SK-N-SH (cell line): ENCODE results near the gene ZYG11A. TPM values are rescaled to one million over a fixed set of nuclear protein-coding genes. Genes with fewer than 3 reads are reported as not detected.
"Not testable (repeated sequence)": the region's sequence is repeated elsewhere in the genome, so short reads cannot be mapped to it uniquely, and the experiment has no call there.

Experiments
- CTCF ChIA-PET: fragments of 300-600, 350-600 bp; formaldehyde crosslinking; extraction: SDS; loops from one replicate; lab custom pipeline; 2021; lab: Yijun Ruan, JAX
- POLR2A ChIA-PET: fragments of 350-600 bp; sonication (Branson Sonifier 250); formaldehyde crosslinking; extraction: SDS; loops from one replicate; lab custom pipeline; 2020; ENCODE audit warnings: antibody characterized with exemption, inconsistent platforms; lab: Yijun Ruan, JAX
- DNase-seq: peaks from one replicate; pipeline ENCODE4 v3.0.0; 2012
- H2AFZ ChIP-seq: fragments of 200-600 bp; sonication (generic); 2 replicates; pipeline ENCODE4 v1.8.1; 2016; ENCODE audit warnings: antibody characterized with exemption, mild to moderate bottlenecking, low read depth
- H3F3A ChIP-seq: fragments of 200-600 bp; sonication (generic); replicated peaks from 2 replicates; pipeline ENCODE3; 2016; ENCODE audit warnings: antibody characterized with exemption, mild to moderate bottlenecking; ENCODE audit not compliant: insufficient read depth
- H3K27ac ChIP-seq, 2 experiments: fragments of 200-500 bp in 1 of 2; fragments of 200-600 bp in 1 of 2; sonication (Bioruptor generic) in 1 of 2; sonication (generic), shearing (Covaris generic) in 1 of 2; 2 replicates each; pipeline versions ENCODE4 v1.5.1 to v1.6.1; 2014 to 2016; ENCODE audit warnings: low read depth in 2 of 2, inconsistent platforms in 1 of 2, low read length in 1 of 2, mild to moderate bottlenecking in 1 of 2, mixed read lengths in 1 of 2
- H3K27me3 ChIP-seq: fragments of 200-600 bp; sonication (generic), shearing (Covaris generic); 2 replicates; pipeline ENCODE4 v1.6.1; 2016; ENCODE audit warnings: mixed run types; ENCODE audit not compliant: insufficient read depth
- H3K36me3 ChIP-seq, 2 experiments: fragments of 200-500 bp in 1 of 2; fragments of 200-600 bp in 1 of 2; sonication (Bioruptor generic) in 1 of 2; sonication (generic) in 1 of 2; replicated peaks in 1 of 2; 2 replicates each; pipeline versions ENCODE3 to v1.5.1; 2014 to 2016; ENCODE audit warnings: low read length in 1 of 2, mild to moderate bottlenecking in 1 of 2; ENCODE audit not compliant: insufficient read depth in 2 of 2, control insufficient read depth in 1 of 2
- H3K4me1 ChIP-seq, 2 experiments: fragments of 200-500 bp in 1 of 2; fragments of 200-600 bp in 1 of 2; sonication (Bioruptor generic) in 1 of 2; sonication (generic), shearing (Covaris generic) in 1 of 2; 2 replicates each; pipeline versions ENCODE4 v1.5.1 to v1.6.1; 2014 to 2016; ENCODE audit warnings: low read depth in 1 of 2, low read length in 1 of 2, mixed run types in 1 of 2; ENCODE audit not compliant: insufficient read depth in 2 of 2, control insufficient read depth in 1 of 2
- H3K4me2 ChIP-seq: fragments of 200-600 bp; sonication (generic), shearing (Covaris generic); 2 replicates; pipeline ENCODE4 v1.6.1; 2017; ENCODE audit warnings: mixed run types
- H3K4me3 ChIP-seq, 2 experiments: fragments of 200-500 bp in 1 of 2; fragments of 200-600 bp in 1 of 2; sonication (Bioruptor generic) in 1 of 2; sonication (generic), shearing (Covaris generic) in 1 of 2; 2 replicates each; pipeline versions ENCODE4 v1.5.1 to v1.8.1; 2014 to 2016; ENCODE audit warnings: low read depth in 2 of 2, inconsistent platforms in 1 of 2, low read length in 1 of 2, mild to moderate bottlenecking in 1 of 2, mixed read lengths in 1 of 2, moderate library complexity in 1 of 2
- H3K79me2 ChIP-seq: fragments of 200-600 bp; sonication (generic); 2 replicates; pipeline ENCODE4 v1.8.1; 2017; ENCODE audit warnings: mild to moderate bottlenecking; ENCODE audit not compliant: insufficient read depth
- H3K9ac ChIP-seq: fragments of 200-600 bp; sonication (generic); 2 replicates; pipeline ENCODE4 v1.6.1; 2017; ENCODE audit warnings: mixed run types
- H3K9me2 ChIP-seq: fragments of 200-600 bp; sonication (generic); 2 replicates; pipeline ENCODE4 v1.6.1; 2017; ENCODE audit warnings: mixed run types
- H3K9me3 ChIP-seq: fragments of 200-600 bp; sonication (generic); 2 replicates; pipeline ENCODE4 v1.6.1; 2017; ENCODE audit warnings: mixed run types, mild to moderate bottlenecking, moderate library complexity
- H4K20me1 ChIP-seq: fragments of 200-600 bp; sonication (generic); 2 replicates; pipeline ENCODE4 v1.6.1; 2017; ENCODE audit warnings: mild to moderate bottlenecking, mixed run types; ENCODE audit not compliant: insufficient read depth
- CTCF ChIP-seq: fragments of 200-600 bp; sonication (generic); IDR thresholded peaks from 2 replicates; pipeline ENCODE4 v1.6.1; 2017; ENCODE audit warnings: antibody characterized with exemption, mild to moderate bottlenecking, moderate library complexity
- EP300 ChIP-seq, 2 experiments: IDR thresholded peaks; 2 replicates each; pipeline versions ENCODE4 v1.4.0 to v1.6.1; 2012; ENCODE audit warnings: borderline replicate concordance in 1 of 2, low read depth in 1 of 2, low read length in 1 of 2
- MEF2A ChIP-seq: IDR thresholded peaks from 2 replicates; pipeline ENCODE4 v1.4.0; 2012; ENCODE audit warnings: low read depth, borderline replicate concordance
- PBX3 ChIP-seq: IDR thresholded peaks from 2 replicates; pipeline ENCODE4; 2012
- POLR2AphosphoS5 ChIP-seq: IDR thresholded peaks from 2 replicates; pipeline ENCODE4 v1.6.1; 2012; ENCODE audit warnings: low read depth, low read length
- RAD21 ChIP-seq: IDR thresholded peaks from 2 replicates; pipeline ENCODE4 v1.6.1; 2012; ENCODE audit warnings: mild to moderate bottlenecking, low read length
- RCOR1 ChIP-seq: fragments of 150-350 bp; IDR thresholded peaks from 2 replicates; pipeline ENCODE4 v1.6.1; 2017; ENCODE audit warnings: antibody characterized with exemption, low read length
- REST ChIP-seq: IDR thresholded peaks from 2 replicates; pipeline ENCODE4 v1.6.1; 2012; ENCODE audit warnings: mild to moderate bottlenecking, low read depth, low read length, moderate library complexity
- TAF1 ChIP-seq: IDR thresholded peaks from 2 replicates; pipeline ENCODE4 v1.6.1; 2012; ENCODE audit warnings: low read depth, mild to moderate bottlenecking, low read length, moderate library complexity, borderline replicate concordance
- USF1 ChIP-seq: IDR thresholded peaks from 2 replicates; pipeline ENCODE4 v1.4.0; 2012; ENCODE audit warnings: low read depth, borderline replicate concordance
- ZBTB33 ChIP-seq: IDR thresholded peaks from 2 replicates; pipeline ENCODE4 v1.4.0; 2012; ENCODE audit warnings: low read depth, borderline replicate concordance
- WGBS: methylation state at CpG from one replicate; pipeline ENCODE4 v1.1.6; 2017; ENCODE audit warnings: low lambda C conversion rate; 5-methylcytosine and 5-hydroxymethylcytosine counted together
- polyA plus RNA-seq, 3 experiments: library from polyadenylated mRNA; depleted of rRNA; stranded (reverse); fragments of >200 nt; gene quantifications; 2 replicates each; pipeline ENCODE4 v1.2.3, GENCODE V29; 2012

ZYG11A gene
- polyA plus RNA-seq, 1 of the 3 experiments (the other 2 are of a cell fraction) = 0.41 TPM

GRCh38 chr1:52867087-52867863, 24.7 kb downstream of the ZYG11A start (continued):
- TF ChIP-seq ZBTB33 (no peak), RAD21 (no peak)
- TF ChIP-seq, all 33 proteins: peak for 0

- H3F3A ChIP-seq, H3K4me1 ChIP-seq, H3K4me2 ChIP-seq, H3K79me2 ChIP-seq, H3K9ac ChIP-seq, H3K36me3 ChIP-seq, H3K9me3 ChIP-seq, DNase-seq, H3K27me3 ChIP-seq, H2AFZ ChIP-seq, H3K27ac ChIP-seq, H4K20me1 ChIP-seq, H3K4me3 ChIP-seq, POLR2A ChIA-PET, CTCF ChIA-PET, H3K9me2 ChIP-seq: not testable (repeated sequence)
- 94% methylated on average over 2 of the region's 29 CpGs for WGBS
Observed at GRCh38 chr1:52869727-52870126, 27.2 kb downstream of the ZYG11A start.

- no peak overlapping the region for H3K4me2 ChIP-seq
- H3K9ac ChIP-seq = no peak overlapping the region
- no peaks in the 10 kb centered on the region for H3K4me1 ChIP-seq
- H3K27ac ChIP-seq = no peak overlapping the region
- H2AFZ ChIP-seq = no peak overlapping the region
- DNase-seq = no peak
- no peaks in the 10 kb centered on the region for H3K27me3 ChIP-seq
- no peak overlapping the region for H3K4me3 ChIP-seq
- no peaks in the 10 kb centered on the region for H3K36me3 ChIP-seq
- no peaks in the 10 kb centered on the region for H3K9me3 ChIP-seq
- H3K79me2 ChIP-seq = no peaks in the 10 kb centered on the region
- ChIA-PET POLR2A (no interaction called here), CTCF (no interaction called here)
- H3K9me2 ChIP-seq = no peaks in the 10 kb centered on the region
- no peaks in the 10 kb centered on the region for H4K20me1 ChIP-seq
- WGBS = 79% methylated on average over 2 of the region's 2 CpGs
- H3F3A ChIP-seq = no peaks in the 10 kb centered on the region
- TF ChIP-seq MEF2A = no peak
- TF ChIP-seq POLR2AphosphoS5 = no peak
- TF ChIP-seq RCOR1 = no peak
- TF ChIP-seq USF1 = no peak
- no peak for TF ChIP-seq CTCF
- TF ChIP-seq REST = no peak
- no peak for TF ChIP-seq ZBTB33
- no peak for TF ChIP-seq PBX3
- no peak for TF ChIP-seq TAF1
- TF ChIP-seq RAD21 = no peak
- TF ChIP-seq EP300 (IDR thresholded peaks at IDR 0.05; ENCODE audit: borderline replicate concordance in 1 of 2, low read depth in 1 of 2, low read length in 1 of 2) = no peak
Observed at GRCh38 chr1:52876843-52877242, 34.3 kb downstream of the ZYG11A start.
